Smooth muscle cell of the brain vasculature (primary cell): ENCODE measurements around the gene GABRB1.

Source experiments
- DNase-seq: peaks from one replicate; pipeline ENCODE4 v3.0.0-alpha.2; 2012; ENCODE audit warnings: low read depth, low spot score

The GABRB1 gene

DNA sequence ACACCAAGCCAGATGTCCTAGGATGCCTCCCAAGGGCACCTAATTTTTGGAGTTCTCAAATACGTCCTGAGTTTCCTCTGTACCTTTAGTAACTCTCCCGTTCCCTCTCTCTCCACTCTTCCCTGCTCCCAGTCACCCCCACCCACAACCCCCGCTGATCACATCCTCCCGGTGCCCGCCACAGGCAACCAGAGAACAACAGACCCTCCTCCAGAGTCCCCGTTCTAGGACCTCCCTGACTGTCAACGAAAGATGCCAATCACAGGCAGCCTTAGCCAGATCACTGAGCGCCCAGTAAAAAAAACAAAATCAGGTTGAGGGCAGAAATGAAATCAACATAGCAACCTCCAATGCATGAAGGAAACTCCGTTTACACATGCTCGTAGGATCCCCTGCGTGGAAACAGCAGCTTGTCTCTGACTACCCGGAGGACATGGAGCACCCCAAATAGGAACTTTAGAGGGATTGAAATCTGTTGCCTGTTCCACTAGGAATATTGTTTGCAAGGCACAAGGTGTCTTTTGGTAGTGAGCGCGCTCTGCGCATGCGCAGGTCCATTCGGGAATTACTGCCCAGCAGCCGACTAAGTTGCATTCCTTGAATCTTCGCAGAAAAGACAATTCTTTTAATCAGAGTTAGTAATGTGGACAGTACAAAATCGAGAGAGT lies at the start of gene GABRB1:
Gene GABRB1, plus strand, starts transcription at position 557 of the 668 bp plus-strand sequence.
- DNase-seq: peak; percentile 40

DNA sequence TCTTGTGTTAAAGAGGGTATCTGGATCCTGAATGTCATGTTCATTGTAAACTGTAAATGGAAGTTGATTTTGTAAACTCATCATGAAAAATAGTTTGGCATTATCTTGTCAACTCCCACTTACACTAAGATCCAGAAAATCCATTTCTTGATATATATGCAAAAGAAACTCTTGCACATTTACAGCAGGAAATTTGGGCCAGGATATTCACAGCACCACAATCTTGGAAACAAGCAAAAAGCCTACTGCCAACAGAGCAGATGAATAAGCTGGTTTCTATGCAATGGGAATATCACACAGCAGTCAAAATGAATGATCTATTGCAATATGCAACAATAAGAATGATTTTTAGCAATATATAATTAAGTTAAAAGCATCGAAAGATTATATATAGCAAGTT lies 46.6 kb upstream of the GABRB1 start:
- DNase-seq: no peak

DNA sequence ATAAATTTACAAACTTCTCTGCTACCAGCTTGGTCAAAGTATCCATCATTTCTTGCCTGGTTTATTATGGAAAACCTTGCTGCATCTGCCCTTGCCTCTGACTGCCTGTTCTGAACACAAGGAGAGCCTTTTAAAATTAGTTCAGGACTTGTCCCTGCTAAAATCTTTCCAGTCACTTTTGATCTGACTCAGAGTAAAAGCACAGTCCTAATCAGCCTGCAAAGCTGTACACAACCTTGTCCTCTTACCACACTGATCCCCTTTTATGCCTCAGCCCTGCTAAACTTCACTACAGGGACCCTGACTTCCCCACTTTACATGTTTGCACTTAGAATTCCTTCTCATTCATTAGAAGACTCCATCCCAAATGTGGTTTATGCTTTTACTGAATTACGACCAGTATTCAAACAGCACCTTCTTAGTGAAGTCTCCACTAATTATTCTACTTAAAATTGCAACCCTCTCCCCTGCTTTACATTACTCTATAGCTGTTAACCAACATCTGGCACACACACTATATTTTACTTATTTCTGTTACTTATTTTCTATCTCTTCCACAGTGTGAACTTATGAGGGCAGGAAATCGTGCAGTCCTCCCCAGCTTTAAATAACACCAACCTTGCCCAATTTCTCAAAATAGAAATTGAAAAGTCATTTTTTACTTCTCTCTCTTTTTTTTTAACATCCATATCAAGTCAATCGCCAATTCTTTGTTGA lies 44.3 kb upstream of the GABRB1 start:
- no peak for DNase-seq

DNA sequence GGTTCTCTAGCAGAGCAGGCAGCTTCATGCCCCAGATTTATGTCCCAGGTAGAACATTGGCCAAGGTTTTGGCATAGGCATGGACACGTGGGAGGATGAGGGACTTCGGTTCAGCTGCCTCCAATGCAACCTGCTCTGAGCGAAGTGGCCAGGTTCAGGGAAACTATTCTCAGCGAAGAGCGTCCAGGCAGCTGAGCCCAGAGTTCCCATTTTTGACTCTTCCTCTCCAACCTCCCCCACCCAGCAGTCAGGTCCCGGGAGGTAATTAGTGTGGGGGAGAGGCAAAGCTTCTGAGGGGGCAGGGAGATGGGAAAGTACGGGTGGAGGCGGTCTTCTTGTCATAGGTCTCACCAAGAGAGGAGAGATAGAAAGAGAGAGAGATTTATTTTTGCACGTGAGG lies 39.0 kb upstream of the GABRB1 start:
- DNase-seq: no peak

DNA sequence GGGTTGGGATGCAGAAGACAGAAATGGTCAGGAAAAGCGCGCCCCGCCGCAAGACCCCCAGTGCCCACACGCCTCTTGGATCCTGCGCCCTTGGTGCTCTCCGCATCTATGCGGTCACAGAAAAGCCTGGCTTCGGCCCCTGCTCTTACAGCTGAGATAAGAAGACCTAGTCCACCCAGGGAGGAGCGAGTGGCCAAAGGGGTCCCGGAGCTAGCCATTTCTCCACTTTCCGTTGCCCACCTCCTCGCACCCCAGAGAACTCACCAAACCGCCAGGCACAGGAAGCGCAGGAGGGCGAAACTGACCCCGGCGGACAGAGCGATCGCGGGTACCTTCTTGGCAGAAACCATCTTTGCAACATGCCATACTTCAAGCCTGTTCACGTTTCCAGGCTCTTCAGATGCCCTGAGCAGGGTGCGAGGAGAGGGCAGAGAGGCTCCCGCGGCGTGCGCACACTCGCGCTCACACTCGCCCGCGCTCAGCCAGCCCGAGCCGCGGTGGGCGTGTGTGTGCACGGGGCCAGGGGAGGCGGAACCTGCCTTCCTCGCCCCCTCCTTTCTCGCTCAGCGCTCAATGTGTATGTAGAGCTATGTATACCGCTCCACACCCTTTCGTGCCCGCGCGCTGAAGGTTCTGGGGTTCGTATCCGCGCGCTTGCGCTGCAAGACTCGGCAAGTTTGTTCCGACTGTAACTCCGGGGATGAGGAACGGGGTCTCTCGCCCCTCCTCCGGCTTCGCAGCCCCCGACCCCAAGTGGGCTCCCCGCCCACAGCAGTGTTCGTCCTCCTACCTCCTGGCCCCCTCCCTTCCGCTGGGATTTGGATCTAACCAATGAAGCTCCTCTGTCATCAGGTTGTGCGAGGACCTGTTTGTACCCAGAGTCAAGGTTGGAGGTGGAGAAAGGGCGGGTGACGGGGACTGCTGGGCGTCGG lies 38.0 kb upstream of the GABRB1 start, which contains the start of gene GABRA4:
Gene GABRA4, minus strand, starts transcription at position 507 of the 932 bp plus-strand sequence. Its CDS starts 157 bp downstream, at position 350.
- DNase-seq: no peak

DNA sequence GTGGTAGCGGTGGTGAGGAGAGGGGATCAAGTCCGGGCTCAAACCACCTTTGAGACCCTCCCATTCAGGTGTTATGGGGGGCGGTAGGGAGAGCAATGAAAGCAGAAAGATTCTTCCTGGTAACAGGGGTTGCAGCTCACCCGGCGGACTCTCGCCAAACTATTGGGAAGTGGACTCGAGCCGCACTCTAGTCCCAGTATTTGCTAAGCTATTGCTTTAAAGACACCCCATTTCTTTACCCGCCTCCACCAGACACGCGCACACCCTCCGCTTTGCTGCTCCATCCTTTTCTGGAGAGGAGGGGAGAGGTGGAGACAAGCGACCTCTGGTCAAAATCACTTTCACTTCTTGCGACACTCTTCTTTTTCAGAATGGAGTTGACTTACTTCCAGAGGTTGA lies 37.4 kb upstream of the GABRB1 start:
- no peak for DNase-seq

DNA sequence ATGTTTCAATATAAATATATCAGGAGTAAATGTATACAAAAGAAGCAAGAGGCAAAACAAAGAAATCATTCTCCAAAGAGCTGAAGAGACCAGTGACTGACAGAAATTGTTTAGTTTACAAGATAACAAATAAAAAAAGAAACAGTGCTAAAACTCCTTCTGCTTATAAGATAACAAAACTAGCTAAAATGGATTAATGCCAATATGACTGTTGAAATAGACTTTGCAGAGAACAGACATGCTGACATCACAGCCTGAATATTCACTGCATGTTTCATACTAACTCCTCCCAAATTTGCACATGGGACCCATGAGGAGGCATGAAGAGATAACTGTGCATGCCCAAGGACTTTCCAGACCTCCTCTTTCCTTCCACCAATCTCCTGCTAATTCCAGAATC lies 31.8 kb upstream of the GABRB1 start:
- DNase-seq: no peak

DNA sequence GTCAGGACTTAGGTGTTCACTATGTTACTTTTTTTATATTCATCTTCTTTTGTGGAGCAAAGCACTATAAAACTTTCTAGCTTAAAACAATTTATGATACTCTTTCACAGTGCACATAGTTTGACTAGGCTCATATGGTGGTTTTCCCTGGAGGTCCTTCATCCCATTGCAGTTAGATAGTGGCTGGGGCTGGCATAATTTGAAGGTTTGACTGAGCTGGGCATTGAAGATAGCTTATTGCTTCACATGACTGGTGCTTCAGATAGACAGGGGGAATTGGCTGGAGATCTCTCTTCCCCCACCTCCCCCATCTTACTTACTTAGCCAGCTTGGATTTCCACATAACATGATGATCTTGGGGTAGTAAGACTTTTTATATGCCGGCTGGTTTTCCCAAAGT lies 31.0 kb upstream of the GABRB1 start:
- DNase-seq: no peak

DNA sequence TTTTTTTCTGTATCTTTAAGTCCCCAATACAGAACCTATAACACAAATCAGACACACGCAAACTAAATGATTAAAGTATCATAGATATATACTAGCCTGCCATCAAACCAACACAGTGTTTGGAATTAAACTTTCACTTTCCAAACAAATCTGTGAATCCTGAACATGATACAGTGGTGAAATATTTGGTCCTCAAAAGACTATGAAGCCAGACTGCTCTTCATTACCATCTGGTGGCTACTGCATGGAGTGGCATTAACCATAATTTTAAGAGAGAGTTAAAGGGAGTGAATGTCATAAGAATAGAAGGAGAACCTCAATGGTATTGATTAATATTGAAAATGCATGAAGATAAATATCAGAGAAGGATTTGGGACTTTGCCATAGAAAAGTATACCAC lies 28.8 kb upstream of the GABRB1 start:
- no peak for DNase-seq

DNA sequence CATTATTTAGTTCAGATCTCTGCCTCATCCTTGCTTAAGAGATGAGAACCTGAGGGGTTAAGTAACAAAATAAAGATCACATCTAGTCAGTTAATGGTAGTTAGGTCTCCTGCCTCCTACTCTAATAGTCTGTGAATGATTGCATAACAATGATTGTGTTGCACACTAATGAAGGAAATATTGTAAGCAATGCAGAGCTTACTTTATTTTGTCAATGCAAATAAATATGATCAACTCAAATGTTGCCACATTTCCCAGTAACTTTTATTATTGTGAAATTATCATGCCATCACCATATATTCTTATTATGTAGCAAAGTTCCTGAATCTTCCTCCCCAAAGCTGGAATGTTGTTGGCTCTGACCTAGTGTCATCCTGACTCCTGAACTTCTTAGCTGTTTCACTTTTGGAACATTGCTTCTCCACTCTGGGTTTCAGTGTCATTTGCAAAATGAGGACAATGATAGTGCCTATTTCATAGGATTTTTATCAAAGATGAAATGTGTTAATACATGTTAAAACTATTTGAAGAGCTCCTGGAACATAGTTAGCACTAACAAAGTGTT lies 20.9 kb upstream of the GABRB1 start:
- no peak for DNase-seq

DNA sequence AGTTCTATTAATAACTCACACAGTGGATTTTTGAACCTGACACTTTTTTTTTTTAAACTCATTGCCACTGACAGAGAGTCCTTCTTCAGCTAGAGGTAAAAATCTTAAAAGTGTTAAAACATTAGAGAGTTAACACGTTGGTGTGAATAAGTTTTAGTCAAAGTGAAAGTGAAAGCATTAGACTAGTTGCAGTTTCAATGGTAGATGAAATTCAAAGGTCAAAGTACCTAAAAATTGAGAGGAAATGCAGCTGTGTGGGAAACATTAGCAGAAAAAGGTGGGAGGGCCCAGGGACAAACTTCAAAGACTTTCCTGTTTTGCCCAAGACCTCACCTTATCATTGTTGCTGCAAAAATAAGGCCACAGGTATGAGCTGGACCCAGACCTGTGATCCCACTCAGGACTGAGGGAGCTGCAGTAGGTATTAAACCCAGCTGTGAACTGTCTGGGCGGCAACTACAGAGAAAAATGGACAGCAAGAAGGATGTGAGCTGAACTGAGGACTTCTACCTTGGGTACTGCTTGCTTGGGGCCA lies 20.4 kb upstream of the GABRB1 start:
- no peak for DNase-seq

DNA sequence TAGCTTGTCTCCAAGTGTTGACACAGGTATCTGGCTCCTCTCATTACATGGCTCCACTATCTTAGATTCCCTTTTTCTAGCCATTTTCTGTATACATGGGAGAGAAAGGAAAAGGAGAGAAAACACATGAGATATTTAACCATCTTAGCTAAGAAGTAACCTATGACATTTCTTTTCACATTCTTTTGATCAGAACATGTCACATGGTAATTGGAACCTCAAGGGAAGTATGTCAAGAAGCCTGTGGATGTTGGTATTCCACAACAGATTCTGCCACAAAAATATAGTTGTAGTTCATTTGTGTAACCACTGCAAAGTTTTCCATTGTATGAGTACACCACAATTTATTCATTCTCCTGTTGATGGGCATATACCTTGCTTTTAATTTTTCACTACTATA lies 18.7 kb upstream of the GABRB1 start:
- DNase-seq: no peak

DNA sequence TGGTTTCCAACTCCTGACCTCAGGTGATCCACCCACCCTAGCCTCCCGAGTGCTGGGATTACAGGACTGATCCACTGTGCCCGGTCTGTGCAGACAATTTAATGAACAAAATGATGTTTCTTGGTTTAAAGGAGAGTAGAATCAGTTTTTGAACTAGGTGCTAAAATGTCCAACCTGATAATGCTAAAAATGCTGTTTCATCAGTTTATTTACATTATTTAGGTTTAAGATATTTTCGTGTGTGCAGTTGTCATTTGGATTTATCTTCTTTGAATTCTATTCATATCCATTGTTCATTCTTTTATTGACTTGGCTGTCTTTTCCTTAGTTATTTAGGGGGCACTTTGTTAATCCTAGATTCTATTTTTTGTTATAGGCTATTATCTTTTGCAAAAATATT lies 18.0 kb upstream of the GABRB1 start:
- no peak for DNase-seq

DNA sequence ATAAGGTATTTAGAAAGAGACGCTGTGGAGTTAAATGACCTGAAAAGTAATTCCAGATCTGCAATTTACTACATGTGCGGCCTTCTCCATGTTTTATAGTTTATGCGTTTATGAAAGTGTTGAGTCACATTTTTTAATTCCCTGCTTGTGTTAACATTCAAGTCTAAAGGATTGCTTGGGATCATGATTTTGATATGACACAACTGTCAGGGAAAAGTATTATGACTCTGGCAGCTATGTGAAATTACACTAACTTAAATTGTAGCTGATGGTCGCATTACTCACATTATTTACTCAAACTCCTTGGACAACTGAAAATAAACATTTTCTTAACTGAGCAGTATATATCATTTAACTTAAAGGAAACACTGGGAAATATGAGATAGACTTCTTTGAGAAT lies 14.3 kb upstream of the GABRB1 start:
- no peak for DNase-seq

DNA sequence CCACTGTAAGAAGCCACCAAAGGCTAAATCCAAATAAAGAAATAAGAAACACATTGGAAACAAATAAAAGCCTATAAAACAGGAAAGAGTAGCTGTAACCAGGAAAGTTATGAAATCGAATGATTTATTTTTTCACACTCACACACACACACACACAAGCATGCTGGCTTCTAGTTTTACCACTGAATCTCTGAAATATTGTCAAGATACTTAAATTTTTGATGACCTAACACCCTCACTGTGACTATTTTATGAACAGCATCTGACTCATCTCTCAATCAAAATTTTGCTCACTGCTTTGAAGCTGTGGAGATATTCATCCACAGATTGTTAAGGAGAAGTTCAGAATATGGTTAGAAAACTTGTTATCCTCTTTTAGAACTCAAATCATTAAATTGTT lies 13.9 kb upstream of the GABRB1 start:
- no peak for DNase-seq

DNA sequence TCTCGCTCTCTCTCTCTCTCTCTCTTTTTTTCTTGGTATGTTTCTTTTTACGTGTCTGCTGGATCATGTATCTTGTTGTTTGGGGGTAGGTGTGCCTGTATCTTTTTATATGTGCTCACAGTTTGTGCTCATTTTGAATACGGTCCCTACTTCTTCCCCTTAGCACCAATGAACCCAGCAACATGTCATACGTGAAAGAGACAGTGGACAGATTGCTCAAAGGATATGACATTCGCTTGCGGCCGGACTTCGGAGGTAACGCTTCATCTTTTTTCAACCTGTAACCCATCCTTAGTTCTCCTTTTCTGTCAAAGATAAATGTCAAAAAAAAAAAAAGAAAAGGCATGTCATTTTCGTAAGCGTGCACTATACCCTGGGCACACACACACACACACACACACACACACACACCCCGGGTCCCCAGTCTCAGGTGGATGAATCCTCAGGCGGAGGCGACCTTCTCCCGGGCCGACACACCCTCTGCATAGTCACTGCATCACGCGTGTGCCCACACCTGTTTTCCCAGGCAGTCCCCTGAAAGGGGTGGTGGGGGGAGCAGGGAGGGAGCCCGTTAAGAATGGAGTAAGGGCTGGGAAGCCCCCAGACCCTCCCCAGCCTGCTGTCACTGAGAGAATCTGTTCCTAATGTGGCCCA lies 511 bp downstream of the GABRB1 start:
- no peak for DNase-seq

DNA sequence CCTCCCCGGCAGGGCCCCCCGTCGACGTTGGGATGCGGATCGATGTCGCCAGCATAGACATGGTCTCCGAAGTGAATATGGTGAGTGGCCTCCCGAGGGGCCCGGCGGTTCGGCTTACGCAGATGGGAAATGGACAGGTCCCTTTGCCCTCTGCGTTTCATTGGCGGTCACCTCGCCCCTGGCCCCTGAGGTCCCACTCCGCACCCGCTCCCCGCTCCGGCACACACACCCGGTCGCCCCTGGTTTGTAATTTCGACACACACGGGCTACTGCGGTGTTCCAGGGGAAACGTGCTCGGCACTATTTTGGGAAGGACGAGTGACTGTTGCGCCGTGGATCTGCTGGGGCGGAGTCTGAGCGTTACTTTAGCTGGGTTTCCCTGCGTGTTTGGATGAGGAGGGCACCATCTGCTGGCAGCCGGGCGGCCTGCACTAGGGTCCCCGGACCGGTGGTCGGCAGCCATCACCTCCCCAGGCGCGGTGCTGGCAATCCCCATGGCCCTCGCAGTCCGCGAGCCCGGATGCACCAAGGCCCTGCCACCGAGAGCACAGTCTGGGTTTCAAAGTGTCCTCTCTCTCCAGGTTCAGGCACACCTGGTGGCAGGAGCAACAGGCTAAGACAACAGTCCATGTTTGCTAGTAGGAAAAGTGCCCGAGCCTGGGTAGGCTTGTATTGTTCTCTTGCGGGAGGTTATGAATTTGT lies 1.2 kb downstream of the GABRB1 start:
- DNase-seq: peak; percentile 18

DNA sequence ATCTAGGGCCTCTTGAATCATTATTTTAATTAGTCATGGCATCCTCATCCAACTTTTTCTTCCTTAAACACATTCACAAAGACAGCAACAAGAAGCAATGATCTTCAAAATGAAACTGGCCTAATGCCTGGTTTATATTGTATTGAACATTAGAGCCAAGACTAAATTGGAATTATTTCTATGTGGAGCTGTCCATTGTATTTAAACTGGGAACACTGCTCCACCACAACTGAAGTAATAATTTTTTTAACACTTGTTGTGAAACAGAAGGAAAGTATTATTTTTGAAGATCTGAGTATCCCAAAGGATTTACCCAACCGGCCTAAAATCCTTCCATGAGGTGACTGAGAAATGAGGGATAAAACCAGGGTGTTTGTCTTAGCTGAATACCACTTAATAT lies 6.9 kb downstream of the GABRB1 start:
- no peak for DNase-seq

DNA sequence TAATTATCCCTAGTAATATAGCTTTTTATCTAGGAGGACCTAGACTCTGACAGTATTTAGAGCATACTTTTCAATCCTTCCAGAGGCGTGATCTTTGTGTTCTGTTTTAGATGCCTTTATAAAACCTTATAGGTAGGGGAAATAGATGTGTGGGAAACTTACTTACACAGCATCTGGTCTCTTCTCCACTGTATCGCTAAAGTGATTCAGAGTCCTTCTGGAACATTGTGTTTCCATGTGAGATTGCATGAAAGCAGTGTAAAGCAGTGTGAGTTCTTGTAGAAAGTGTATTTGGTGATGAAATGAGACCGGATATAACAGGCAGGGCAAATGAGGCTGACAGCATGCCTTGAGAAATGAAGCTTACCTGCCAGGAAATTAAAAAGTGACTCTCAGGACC lies 9.5 kb downstream of the GABRB1 start:
- no peak for DNase-seq

DNA sequence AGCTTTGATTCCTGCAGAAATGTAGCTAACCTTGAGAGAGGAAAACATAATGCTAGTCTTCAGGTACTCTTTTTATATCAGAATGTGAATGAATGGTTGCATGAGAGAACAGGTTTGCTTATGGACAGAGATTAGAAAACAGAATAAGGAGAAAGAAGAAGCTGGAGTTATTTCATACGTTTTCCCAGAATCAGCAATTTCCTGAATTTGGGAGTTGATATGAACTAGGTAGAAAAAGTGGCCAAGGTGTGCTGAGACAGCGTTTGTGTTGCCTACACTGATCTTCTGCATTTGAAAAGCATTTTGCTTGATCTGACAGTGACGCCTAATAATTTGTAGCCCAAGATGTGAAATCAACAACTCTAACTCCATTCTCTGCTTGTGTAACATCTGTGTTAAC lies 12.5 kb downstream of the GABRB1 start:
- DNase-seq: no peak

DNA sequence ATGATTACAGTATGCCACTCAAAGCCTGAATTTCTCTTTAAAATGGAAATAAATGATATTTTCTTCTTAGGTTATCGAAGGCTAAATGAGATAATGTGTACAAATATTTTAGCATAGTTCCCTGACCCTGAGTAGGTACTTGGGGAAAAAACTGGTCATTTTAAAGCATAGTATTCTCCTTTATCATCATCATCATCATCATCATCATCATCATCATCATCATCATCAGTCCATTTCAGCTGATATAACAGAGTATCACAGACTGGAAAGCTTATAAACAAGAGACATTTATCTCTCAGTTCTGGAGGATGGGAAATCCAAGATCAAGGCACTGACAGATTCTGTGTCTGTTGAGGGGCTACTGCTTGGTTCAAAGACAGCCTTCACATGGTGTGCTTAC lies 13.9 kb downstream of the GABRB1 start:
- DNase-seq: no peak
